WI38 (cell line): Measurements from ENCODE around the gene HIPK1.

ENCODE experiments used
- H3K4me3 ChIP-seq: 2 replicates; pipeline ENCODE4 v1.5.1; 2011; ENCODE audit warnings: low read depth, mild to moderate bottlenecking, control low read depth, low read length
- CTCF ChIP-seq: IDR thresholded peaks from 2 replicates; pipeline ENCODE4 v1.5.1; 2012; ENCODE audit warnings: low read depth, mild to moderate bottlenecking, control low read depth, low read length

Gene HIPK1

GRCh38 chr1:113891631-113892220 is 37.4 kb upstream of the HIPK1 start:
- no peak overlapping the region for H3K4me3 ChIP-seq

GRCh38 chr1:113893267-113893666 is 35.9 kb upstream of the HIPK1 start:
- no peak overlapping the region for H3K4me3 ChIP-seq
- no peak for TF ChIP-seq CTCF

More at GRCh38 chr1:113891631-113892220, 37.4 kb upstream of the HIPK1 start:
- TF ChIP-seq CTCF, result no peak

GRCh38 chr1:113895098-113895497 is 34.0 kb upstream of the HIPK1 start:
- TF ChIP-seq CTCF, result no peak
- no peak overlapping the region for H3K4me3 ChIP-seq

GRCh38 chr1:113895961-113896360 is 33.2 kb upstream of the HIPK1 start:
- no peak overlapping the region for H3K4me3 ChIP-seq
- no peak for TF ChIP-seq CTCF

- no peak overlapping the region for H3K4me3 ChIP-seq
- TF ChIP-seq CTCF, result no peak
Measured at GRCh38 chr1:113898241-113898814, 30.8 kb upstream of the HIPK1 start.

GRCh38 chr1:113899111-113899510 is 30.0 kb upstream of the HIPK1 start:
- no peak for TF ChIP-seq CTCF
- H3K4me3 ChIP-seq, result no peak overlapping the region

- TF ChIP-seq CTCF, result no peak
- no peak overlapping the region for H3K4me3 ChIP-seq
Measured at GRCh38 chr1:113901191-113901590, 27.9 kb upstream of the HIPK1 start.
